Measurements from ENCODE around the gene CMIP.
"Not testable (repeated sequence)": the region's sequence is repeated elsewhere in the genome, so short reads cannot be mapped to it uniquely, and the experiment has no call there.

The CMIP gene

DNA sequence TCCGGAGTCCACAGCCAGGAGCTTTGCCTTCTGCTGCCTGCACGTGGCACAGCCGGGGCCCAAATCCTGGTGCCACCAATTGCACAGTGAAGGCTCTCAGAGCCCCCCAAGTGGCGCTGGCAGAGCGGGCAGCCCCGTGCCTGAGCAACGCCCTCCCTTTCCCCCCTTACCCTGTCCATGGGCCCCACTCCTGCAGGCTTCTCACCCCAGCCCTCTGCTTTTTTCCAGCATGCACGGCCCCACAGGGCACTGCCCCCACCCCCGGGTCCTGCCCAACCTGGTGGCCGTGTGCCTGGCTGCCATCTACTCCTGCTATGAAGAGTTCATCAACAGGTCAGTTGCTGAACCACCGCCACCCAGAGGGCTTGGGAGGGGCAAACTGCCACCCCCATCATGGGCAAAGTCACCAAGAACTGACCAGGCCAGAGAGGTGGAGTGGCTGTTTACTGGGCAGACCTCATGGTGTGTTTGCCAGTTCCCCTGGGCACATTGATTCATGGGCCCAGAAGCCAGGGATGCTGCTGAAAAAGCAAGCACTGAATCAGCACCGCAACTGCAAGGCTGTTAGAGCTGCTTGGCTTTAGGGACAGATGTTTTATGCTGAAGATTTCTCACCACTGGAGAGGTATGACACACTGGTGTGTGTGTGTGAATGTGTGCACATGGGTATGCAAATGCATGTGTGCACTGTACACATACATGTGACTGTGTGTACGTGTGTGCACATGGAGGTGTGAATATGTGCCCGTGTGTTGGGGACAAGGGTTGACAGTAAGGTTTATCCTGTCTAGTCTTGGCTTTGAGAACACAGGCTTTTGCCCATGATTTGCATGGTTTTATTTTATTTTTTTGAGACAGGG is 227.4 kb downstream of the CMIP start:
- DNase-seq: no peak

DNA sequence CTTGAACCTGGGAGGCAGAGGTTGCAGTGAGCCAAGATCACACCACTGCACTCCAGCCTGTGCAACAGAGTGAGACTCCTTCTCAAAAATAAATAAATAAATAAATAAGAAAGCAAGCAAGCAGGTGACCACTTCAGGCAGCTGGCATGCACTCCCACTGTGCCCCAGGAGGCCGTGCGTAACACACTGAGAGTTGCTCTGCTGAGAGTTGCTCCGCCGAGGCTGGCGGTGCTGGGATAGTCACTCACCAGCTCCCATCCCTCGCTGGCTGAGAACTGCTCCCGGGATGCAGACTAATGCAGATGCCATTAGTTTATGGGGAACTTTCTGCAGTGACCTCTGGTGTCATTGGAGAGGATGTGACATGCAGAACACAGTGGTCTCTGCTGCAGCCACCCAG is 228.8 kb downstream of the CMIP start:
- no peak for DNase-seq

DNA sequence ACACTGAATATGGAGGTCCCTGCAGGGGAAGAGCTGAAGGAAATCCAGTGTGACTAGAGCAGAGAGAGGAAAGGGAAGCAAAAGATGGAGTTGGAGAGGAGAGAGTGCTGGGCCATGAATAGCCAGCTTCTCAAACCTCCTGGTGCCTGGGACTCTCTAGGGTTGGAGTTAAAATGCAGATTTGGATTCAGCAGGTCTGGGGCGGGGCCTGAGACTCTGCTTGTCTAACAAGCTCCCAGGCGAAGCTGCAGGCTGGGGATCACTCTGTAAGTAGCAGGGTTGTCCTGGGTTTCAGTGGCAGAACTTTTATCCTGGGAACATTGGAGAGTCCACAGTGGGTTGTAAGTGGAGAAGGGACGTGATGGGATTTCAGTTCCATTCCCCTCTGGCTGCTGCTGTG is 231.1 kb downstream of the CMIP start:
- no peak for DNase-seq

DNA sequence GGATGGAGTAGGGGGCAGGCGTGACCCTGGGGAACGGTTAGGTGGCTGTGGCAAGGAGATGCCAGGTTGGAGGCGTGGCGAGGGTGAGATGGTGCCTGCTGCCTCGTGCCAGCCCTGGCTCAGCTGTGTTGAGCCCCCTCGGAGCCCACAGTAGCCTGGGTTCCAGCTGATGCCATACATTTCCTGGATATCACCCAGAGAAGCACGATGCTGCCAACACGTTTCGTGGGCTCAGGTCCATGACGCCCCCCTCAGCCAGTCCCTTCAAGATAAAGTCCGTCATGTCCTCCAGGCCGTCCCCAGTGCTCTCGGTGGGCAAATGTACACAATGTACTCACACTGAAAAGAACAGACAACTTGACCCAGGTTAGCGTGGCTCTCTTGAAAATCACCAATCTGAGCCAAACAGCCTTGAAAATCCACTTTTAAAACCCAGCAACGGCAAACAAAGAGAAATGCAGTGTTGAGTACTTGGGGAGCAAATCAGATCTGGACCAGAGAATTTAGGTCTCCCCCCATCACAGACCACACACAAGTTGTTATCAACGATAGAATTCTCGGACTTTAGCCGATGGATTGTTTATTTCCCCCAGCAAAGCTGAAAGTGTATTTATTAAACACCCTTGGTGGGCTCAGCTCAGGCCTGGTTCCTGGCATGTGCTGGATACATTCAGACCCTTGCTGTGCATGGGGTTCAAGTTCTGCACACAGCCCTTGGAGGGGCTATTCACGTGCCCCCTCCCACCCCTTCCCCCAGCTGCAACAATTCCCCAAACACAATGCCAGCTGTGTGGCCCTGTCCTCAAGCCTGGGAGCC is 231.7 kb downstream of the CMIP start:
- DNase-seq: no peak

DNA sequence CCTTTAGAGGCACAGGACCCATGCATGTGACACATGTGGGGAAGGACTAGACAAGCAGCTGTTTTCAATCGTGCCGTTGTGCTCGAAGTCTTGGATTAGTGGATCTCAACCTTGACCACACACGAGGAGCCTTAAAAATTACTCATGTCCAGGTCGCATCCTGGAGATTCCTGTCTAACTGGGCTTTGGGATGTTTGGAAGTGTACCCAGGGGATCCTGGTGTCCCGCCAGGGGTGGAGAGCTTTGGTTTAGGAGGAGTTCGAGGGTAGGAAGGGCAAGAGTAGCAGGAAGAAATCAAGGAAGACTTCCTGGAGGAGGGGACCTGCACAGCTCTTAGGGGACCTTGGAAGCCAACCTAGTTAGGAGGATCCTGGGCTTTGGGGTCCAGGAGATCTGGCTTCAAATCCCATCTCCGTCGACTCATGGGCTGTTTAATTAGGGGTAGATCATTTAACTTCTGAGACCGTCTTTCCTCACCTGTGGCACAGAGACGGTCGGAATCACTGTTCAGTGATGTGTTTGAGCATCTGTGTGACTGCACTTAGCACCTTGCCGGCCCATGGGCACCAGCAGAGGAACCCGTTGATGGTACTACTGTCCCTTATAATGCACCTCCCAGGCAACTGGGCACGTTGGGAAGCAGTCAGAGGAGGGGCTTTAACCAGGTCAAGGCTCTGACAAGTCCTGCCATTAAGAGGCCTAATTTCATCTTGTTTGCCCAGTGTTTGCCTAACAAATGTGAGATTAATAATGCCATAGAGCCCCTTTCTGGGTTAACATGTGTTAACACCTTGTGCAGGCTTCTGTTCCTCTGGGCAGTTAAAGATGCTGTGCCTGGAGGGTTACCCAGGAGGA is 232.5 kb downstream of the CMIP start:
- DNase-seq: no peak

DNA sequence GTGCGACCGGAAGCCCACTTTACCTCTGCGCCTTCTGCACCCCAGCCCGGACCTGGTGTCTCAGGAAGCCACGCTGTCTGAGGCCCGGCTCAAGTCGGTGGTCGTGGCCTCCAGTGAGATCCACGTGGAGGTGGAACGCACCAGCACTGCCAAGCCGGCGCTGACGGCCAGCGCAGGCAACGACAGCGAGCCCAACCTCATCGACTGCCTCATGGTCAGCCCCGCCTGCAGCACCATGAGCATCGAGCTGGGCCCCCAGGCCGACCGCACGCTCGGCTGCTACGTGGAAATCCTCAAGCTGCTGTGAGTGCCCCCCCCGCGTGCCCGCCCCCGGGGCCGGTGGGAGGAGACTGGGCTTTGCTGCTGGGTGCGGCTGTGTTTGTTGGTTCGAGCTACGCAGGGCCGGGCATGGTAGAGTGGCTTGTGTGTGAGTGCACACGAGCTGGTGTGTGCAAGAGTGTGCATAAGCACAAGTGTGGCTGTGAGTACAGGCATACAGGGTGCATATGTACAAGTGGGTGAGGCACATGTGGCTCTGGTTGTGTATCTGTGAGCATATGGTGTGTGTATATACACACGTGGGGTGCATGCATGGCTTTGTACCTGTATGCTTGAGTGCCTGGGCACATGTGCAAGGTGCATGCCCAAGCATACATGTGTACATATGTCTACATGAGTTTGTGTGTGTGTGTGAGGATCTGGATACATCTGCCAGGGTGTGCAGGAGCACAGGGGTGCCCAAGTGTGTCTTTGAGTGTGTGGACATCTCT is 233.9 kb downstream of the CMIP start:
- no peak for DNase-seq

DNA sequence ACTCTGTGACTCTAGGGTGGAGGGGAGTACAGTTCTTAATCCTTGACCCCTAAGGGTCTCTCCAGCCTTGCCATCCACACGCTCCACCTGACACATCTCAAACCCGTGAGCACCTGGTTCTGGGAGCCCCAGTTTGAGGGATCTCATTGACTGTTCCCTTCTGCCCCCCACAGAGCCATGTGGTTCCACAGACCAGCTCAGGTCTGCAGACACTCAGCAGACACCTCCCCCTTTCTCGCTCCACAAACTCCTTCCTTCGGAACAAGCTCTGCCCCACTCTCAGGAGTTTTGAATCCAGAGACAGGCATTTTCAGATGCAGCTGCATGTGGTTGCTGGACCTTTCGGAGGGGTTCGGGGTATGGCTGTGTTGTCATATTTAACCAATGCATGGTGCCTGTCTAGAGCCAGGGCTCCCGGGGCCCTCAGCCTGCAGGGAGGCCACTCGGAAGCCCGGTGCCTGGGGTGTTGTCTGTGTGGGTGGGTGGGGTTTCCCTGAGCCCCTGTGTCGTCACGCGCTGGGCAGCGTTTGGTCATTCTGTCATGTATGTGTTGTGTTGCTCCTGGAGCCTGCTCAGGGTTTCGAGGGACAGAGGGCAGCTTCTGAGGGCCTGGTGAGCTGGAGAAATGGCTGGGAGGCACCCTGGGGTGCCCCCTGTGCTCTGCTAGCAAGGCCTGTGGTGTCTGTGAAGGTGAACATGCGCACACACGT is 235.3 kb downstream of the CMIP start:
- no peak for DNase-seq

DNA sequence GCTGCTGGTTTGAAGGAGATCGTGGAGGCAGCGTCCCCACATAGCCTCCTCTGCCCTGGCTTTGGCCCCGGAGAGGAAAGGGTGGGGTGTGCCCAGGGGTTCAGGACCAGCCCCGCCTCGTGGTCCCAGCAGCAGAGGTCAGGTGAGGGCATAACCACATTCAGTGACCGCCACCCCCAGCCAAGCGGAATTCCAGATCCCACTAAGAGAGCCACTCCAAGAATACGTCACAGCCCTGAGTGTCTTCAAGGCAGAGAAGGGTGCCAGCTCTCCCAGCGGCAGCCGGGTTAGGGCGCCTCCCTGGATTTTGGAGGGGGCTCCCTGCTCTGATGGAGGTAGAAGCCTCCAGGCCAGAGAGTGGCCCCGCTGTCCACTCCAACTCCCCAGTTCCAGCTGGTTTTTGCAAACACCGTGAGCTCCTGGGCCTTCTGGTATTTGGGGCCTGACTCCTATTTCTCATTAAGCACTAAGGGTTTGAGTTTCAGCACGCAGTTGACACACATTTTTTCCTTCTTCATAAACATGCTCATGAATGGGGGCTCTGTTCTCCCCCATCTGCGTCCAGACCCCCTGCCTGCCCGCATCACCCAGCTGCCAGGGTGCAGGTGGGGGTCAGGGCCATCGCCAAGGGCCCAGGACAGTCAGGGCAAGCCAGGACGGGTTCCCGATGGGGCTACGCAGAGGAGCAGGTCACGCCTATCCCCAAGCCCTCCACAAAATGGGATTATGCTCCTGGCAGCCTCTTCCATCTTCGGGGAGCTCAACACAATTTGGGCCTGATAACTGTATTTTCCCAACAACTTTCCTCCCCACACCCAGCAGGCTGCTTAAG is 236.1 kb downstream of the CMIP start:
- no peak for DNase-seq

DNA sequence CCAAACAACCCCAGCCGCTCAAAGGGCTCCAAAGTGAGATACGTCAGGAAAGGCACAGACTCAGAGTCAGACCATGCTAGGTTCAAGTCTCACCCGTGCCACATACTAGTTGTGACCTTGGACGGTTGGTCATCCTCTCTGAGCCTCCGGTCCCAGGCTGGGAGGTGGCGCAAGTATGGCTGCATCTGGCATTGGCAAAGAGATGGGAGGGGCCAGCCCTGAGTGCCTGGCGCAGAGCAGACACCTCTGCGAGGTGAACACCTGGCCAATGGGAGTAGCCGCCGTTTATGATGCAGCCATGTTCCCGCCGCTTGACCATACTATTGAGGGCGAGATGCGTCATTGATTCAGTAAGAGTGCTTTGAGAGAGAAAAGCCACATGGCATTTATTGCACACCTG is 236.7 kb downstream of the CMIP start:
- DNase-seq: no peak

DNA sequence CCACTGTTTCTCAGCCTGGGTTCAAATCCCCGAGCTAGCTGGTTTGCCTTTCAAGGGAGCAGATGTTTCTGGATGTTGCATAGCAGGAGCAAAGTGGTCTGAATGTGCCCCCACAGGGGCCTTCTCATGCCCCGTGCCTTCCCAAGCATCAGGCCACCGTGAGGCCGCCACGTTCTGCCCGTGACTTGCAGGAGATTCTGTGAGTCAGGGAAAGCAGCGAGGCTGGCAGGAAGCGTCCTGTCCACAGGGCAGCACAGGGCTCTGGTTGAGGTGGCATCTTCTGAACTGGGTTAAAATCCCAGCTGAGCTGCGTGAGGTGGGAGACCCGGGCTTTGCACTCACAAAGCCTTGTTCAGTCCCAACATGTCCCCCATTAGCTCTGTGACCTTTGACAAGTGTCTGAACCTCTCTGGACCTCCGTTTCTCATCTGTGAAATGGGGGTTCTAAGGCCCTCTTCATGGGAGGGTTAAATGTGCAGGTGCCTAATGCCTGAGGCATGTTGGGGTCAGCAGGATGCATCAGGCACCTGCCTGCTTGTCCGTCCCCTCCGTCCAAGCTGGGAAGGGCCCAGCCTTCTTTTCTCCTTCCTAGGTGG is 239.7 kb downstream of the CMIP start:
- DNase-seq: no peak

DNA sequence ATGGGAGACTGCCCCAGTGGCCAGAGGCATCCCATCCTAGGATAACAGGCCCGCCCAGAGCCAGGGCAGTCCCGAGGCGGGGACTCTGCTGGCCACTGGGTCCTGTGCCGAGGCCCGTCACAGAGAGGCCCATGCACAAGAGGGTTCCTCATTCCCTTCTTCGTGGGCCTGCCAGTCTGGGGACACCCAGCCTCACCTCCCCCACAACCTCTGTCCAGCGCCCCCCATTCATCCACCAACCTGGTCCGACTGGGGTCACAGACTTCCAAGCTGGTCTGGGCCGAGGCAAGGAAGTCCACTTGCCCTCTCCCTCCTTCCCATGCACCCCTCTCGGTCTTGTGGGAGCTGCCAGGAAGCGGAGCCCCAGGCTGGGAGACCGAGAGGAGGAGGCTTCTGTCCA is 240.3 kb downstream of the CMIP start:
- no peak for DNase-seq

DNA sequence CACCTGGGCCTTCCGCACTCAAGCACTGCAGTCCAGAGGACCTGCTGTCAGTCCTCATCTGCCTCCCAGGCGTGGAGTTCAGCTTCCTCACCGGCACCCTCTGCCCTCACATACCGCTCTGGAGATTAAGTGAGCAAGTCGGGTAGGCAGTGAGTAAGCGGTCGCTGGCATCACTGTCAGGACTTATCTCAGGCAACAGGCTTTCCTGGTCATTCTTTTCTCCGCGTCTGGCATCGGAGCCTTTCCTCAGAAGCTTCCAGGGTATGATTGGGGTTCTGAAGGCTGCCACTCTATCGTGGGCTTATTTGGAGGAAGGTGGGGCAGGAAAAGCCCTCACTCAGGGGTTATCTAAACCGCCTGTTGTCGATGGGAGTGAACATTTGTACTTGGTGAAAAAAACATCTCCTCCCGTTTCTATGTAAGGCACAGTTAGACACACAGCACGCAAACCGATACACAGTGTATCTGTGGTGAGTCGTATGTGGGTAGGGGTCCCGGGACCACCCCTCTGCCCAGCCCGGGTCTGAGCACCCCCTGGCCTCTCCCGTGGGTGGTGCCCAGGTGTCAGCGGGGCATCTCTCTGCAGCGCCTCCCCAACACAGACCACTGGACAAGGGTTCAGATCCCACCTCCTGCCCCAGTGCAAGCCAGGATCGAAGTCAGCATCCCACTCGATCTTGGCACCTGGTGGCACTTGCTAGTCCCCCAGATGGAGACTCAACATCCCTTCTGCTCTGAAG is 242.0 kb downstream of the CMIP start:
- no peak for DNase-seq

DNA sequence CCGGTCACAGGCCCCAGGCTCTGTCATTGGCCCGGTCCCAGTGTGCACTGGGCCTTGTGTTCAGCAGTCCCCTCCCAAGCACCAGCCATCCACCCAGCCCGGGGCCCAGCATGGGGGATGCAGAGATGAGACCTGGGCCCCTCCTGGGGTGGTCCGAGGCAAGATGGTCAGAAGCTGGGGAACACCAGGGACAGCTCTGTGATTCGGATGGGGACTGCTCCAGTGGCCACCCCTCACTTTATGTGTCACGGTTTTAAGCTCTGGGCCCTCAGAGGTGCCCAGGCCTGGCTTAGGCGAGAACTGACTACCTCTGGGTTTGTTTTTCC is 242.5 kb downstream of the CMIP start:
- no peak for DNase-seq

DNA sequence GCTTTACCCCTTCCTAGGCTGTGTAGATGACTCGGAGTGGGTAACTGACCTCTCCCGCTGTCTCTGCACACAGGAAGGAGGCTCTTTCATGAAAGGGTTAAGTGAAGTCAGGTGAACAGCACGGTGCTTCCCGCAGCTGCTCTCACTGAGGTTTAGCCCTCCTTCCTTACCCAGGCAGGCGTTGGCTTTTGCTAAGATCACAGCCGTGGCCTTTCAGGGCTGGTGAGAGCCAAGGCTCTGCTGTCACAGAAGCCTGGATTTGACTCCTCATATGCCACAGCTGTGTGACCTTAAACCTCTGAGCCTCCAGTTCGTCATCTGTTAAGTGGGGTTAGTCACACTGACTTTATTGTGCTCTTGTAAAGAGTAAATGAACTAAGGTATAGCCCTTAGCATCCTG is 243.6 kb downstream of the CMIP start:
- peak; percentile 40 for DNase-seq

DNA sequence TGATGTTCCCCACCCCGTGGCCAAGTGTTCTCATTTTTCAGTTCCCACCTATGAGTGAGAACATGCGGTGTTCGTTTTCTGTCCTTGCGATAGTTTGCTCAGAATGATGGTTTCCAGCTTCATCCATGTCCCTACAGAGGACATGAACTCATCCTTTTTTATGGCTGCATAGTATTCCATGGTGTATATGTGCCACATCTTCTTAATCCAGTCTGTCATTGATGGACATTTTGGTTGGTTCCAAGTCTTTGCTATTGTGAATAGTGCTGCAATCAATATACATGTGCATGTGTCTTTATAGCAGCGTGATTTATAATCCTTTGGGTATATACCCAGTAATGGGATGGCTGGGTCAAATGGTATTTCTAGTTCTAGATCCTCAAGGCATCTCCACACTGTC is 244.2 kb downstream of the CMIP start:
- not testable (repeated sequence) for DNase-seq

DNA sequence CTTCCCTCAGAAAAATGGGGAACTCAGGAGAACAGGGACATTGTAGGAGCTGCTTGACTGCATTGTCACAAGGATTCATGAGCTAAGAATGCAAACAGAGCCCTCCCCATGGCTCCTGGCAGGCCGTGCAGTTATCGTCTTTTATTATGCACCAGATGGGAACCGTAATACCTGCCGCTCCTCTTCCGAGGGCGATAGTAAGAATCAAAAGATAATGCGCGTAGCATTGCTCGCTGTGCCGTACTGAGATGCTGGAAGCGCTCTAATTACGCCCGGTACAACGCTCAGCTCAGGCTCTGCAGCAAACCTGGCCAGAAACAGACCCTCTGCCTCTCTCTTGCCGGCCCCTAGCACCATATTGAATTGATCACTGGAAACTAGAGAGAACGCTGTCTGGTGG is 247.4 kb downstream of the CMIP start:
- no peak for DNase-seq

DNA sequence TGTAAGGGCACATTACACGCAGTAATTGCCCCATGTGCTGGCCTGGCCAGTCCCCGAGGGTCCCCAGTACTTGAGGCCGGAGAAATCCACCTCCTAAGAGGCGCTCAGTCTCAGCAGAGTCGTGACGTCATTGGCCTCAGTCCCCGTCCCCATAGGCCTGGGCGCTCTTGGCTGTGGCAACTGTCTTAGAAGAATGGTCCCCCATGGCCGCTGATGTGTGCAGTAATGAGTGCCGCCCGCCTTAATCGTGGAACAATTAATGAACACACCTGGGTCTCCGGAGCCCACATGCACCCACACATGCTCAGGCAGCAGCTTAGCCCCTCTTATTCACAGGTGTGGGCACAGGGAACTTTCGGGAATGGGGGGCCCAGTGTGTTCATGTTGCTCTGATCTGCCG is 248.0 kb downstream of the CMIP start:
- no peak for DNase-seq

DNA sequence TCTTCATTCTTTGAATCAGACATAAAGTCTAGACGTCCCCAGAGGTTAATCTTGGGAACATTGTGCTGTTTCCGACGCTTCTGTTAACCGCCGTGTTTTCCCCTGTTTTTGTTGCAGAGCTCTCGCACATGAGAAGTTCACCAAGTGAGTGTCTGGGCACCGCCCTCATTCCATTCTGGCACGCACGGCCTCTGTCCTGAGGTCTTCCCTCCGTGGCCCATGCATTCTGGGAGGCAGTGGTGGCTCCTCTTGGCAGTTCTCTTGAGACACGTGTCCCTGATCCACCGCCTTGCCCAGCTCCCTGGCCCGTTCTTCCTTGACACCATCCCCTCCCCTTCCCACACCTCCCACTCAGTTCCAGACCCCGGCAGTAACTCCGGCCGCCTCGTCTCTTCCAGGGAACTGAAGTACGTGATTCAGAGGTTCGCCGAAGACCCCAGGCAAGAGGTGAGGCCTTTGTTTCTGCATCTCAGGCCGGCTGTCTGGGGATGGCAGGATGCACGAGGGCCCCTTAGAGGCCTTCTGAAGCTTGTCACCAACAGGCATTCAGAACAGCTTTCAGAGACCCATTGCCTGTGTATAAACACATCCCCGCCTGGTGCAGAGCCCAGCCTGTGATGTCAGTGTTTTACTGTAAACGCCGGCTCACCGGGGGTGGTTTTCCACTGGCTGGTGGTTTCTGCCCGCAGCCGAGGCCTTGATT is 248.6 kb downstream of the CMIP start:
- no peak for DNase-seq

DNA sequence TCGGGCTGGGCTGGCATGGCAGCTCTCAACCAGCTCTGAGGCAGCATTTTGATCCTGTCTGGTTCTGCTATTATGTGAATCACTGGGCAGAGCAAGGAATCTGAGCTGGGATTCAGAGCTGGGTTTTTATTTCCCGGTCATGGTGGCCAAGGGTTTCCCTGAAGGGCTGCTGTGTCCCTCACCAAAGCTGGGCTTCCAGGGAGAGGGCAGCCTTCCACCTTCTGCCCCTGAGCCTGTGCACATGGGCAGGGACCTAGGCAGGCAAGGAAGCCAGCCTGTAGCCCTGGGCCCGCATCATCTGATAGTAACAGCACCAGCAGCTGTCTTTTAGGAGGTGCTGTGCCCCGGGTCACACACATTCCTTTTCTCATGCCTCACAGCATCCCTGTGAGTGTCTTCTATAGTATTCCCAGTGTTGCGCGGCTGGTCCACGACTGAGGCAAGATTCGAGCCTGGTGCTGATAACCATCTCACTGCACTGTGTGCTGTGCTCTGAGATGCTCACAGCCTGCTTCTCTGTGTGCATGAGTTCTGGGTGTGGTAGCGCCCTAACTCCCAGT is 249.2 kb downstream of the CMIP start:
- DNase-seq: no peak
